Neural progenitor cell (in vitro differentiated cells): ENCODE data around the gene FKBP14.

Experiments
- CTCF ChIP-seq: fragments of 200-600 bp; sonication (generic); IDR thresholded peaks from 2 replicates; pipeline ENCODE4 v1.5.1; 2017; ENCODE audit warnings: antibody characterized with exemption, mild to moderate bottlenecking
- EZH2 ChIP-seq: fragments of 200-600 bp; sonication (generic); IDR thresholded peaks from 2 replicates; pipeline ENCODE4 v1.6.1; 2017; ENCODE audit warnings: antibody characterized with exemption, mild to moderate bottlenecking, moderate library complexity
- EZH2phosphoT487 ChIP-seq: fragments of 200-600 bp; sonication (generic); IDR thresholded peaks from 2 replicates; pipeline ENCODE4 v1.6.1; 2017; ENCODE audit warnings: antibody characterized with exemption

- TF ChIP-seq EZH2phosphoT487 (no peak), CTCF (no peak), EZH2 (no peak)
Observed at GRCh38 chr7:30028749-30029635, 2.5 kb upstream of the FKBP14 start.
